A549 treated with RU486 at 1 μM for 4 hours (cell line): ENCODE measurements around the gene IRF3. TPM values are rescaled to one million over a fixed set of nuclear protein-coding genes. Genes with fewer than 3 reads are reported as not detected.

Experiments
- total RNA-seq: library from RNA; stranded (reverse); fragments of 200-300 nt; extraction: Qiagen RNA extraction; gene quantifications from 5 replicates; pipeline ENCODE4 v1.2.3, GENCODE V29; 2022; ENCODE audit warnings: low read depth

IRF3 gene
- 83.2 to 108 TPM (median 101 TPM) in 5 replicates for total RNA-seq

DNA sequence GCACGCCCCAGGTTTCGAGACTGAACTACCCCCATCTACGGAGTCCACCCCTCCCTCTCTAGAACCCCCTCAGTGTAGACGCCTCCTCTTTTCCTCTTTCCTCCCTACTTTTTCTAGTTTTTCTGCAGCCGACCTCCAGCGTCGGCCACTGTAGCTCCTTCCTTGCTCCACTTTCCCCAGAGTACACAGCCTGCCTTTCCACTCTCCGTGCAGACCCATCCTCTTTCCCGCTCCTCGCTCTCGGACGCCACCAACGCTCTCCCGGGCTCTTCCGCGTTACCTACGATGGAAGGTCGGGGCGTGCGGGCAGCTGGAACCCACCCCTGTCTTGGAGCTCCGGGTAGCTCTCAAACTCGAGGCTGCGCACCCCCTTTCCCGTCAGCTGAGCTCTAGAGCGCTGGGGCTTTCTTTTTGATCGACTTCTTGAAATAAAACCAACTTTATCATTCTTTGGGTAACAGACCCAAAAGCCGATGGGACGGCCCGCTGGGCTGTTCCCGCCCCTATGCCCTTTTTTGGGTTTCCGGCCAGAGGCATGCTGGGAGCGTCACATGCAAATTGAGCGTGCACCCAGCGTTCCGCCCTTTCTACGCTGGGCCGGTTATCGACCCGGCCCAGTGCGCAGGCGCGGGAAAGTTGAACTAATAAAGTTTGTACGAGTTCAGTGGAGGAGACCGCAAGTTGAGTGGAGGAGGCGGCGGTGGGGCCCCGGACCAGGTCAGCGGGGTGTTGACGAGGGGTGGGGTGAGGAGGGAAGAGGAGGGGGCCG lies at the start of gene IRF3, which contains the start of gene BCL2L12:
IRF3 (minus strand) TSS at position 507 of the 769 bp plus-strand sequence. CDS start 1,019 bp downstream, outside the sequence.
BCL2L12 (plus strand) TSS at position 583 of the 769 bp plus-strand sequence. CDS start 760 bp downstream, outside the sequence.

GRCh38 chr19:49690656-49691242 lies 25.1 kb upstream of the IRF3 start, which contains the start of gene CPT1C:
CPT1C (plus strand) TSS chr19:49691116; CDS start chr19:49692253, 1,137 bp downstream.

GRCh38 chr19:49689133-49690078 lies 23.7 kb upstream of the IRF3 start, which contains the start of gene ADM5:
ADM5 (plus strand) TSS chr19:49689594; CDS start chr19:49689838, 244 bp downstream.

DNA sequence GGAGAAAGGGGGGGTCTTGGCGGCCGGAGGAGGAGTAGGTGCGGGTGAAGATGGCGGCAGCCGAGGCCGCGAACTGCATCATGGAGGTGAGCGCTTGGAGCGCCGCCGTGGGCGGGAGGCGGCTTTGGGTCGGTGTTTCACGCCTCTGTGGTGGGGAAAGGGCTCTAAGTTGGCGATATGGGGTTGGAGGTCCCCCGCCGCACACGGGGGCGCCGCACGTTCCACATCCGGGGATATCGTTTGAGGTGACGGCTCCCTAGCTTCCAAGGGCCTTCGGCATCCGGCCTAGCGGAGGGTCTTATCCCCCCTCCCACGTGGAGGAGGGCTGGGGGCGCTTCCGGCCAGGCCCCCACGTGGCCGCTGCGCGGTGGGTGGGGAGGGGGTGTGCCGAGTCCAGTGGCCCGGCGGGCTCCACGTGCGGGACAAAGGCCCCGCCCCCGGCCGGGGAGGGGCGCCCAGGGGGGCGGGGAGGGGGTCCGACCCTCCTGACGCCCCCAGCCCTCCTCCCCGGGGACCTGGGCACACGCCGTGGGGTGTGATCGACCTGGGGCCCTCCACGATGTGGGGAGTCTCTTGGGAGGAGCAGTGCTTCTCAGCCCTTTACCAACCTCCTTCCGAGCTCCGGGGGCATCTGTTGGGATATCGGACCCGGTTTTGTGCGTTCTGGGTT lies 11.7 kb upstream of the IRF3 start, which contains the start of gene PRMT1:
PRMT1 (plus strand) TSS at position 41 of the 670 bp plus-strand sequence; CDS start at position 51, 10 bp downstream.

GRCh38 chr19:49641688-49642491 lies 23.8 kb downstream of the IRF3 start, which contains the start of gene SCAF1:
SCAF1 (plus strand) TSS chr19:49642209; CDS start chr19:49645027, 2,818 bp downstream.

GRCh38 chr19:49640113-49640898 lies 25.4 kb downstream of the IRF3 start, which contains the start of gene RRAS:
RRAS (minus strand) TSS chr19:49640143; CDS start chr19:49640098, 45 bp downstream.

Other genes with a start within 250 kb of the IRF3 start
- gene PTH2, start 242.4 kb downstream of the IRF3 start, total RNA-seq = not detected in 5 replicates
- 0.12 to 0.28 TPM (median 0.17 TPM) in 4 of 5 replicates, not detected in the other for gene GFY, start 240.5 kb downstream of the IRF3 start, total RNA-seq
- gene SLC17A7, start 224.3 kb downstream of the IRF3 start, total RNA-seq = 0.39 to 0.73 TPM (median 0.67 TPM) in 5 replicates
- 88.4 to 93.8 TPM (median 92.6 TPM) in 5 replicates for gene PIH1D1, start 214.0 kb downstream of the IRF3 start, total RNA-seq
- 13.6 to 25.0 TPM (median 21.1 TPM) in 5 replicates for gene ALDH16A1, start 212.6 kb downstream of the IRF3 start, total RNA-seq
- gene FLT3LG, start 191.6 kb downstream of the IRF3 start, total RNA-seq = 0.90 to 2.2 TPM (median 1.2 TPM) in 5 replicates
- 3,849 to 4,394 TPM (median 4,225 TPM) in 5 replicates for gene RPL13A, start 178.2 kb downstream of the IRF3 start, total RNA-seq
- gene RPS11, start 169.4 kb downstream of the IRF3 start, total RNA-seq = 3,786 to 4,498 TPM (median 3,975 TPM) in 5 replicates
- 23.9 to 33.3 TPM (median 28.1 TPM) in 5 replicates for gene FCGRT, start 153.2 kb downstream of the IRF3 start, total RNA-seq
- 0.78 to 2.8 TPM (median 2.0 TPM) in 5 replicates for gene RCN3, start 137.9 kb downstream of the IRF3 start, total RNA-seq
- 80.5 to 105 TPM (median 102 TPM) in 5 replicates for gene NOSIP, start 85.3 kb downstream of the IRF3 start, total RNA-seq
- 0.66 to 1.5 TPM (median 1.0 TPM) in 5 replicates for gene PRRG2, start 84.5 kb downstream of the IRF3 start, total RNA-seq
- 24.2 to 35.2 TPM (median 31.5 TPM) in 5 replicates for gene PRR12, start 74.7 kb downstream of the IRF3 start, total RNA-seq
- gene RRAS, start 25.7 kb downstream of the IRF3 start, total RNA-seq = 81.1 to 134 TPM (median 118 TPM) in 5 replicates
- gene SCAF1, start 23.6 kb downstream of the IRF3 start, total RNA-seq = 42.4 to 73.9 TPM (median 68.0 TPM) in 5 replicates
- 51.6 to 75.3 TPM (median 73.0 TPM) in 5 replicates for gene BCL2L12, start 76 bp upstream of the IRF3 start, total RNA-seq
- 407 to 437 TPM (median 431 TPM) in 5 replicates for gene PRMT1, start 11.4 kb upstream of the IRF3 start, total RNA-seq
- 3.9 to 6.9 TPM (median 5.9 TPM) in 5 replicates for gene ADM5, start 23.7 kb upstream of the IRF3 start, total RNA-seq
- gene CPT1C, start 25.3 kb upstream of the IRF3 start, total RNA-seq = 11.6 to 14.1 TPM (median 12.2 TPM) in 5 replicates
- gene TSKS, start 97.4 kb upstream of the IRF3 start, total RNA-seq = not detected in 5 replicates
- gene AP2A1, start 101.1 kb upstream of the IRF3 start, total RNA-seq = 40.1 to 57.4 TPM (median 50.9 TPM) in 5 replicates
- gene FUZ, start 147.4 kb upstream of the IRF3 start, total RNA-seq = 14.0 to 15.8 TPM (median 14.6 TPM) in 5 replicates
- gene MED25, start 152.4 kb upstream of the IRF3 start, total RNA-seq = 44.3 to 77.3 TPM (median 61.4 TPM) in 5 replicates
- 109 to 166 TPM (median 155 TPM) in 5 replicates for gene PTOV1, start 185.3 kb upstream of the IRF3 start, total RNA-seq
- 39.7 to 55.3 TPM (median 47.3 TPM) in 5 replicates for gene PNKP, start 201.7 kb upstream of the IRF3 start, total RNA-seq
- 66.3 to 117 TPM (median 109 TPM) in 5 replicates for gene AKT1S1, start 211.5 kb upstream of the IRF3 start, total RNA-seq
- gene TBC1D17, start 211.8 kb upstream of the IRF3 start, total RNA-seq = 21.7 to 25.3 TPM (median 22.1 TPM) in 5 replicates
- 0.59 to 1.8 TPM (median 0.79 TPM) in 5 replicates for gene IL4I1, start 231.0 kb upstream of the IRF3 start, total RNA-seq